T-helper 2 cell treated with Interferon-gamma antibody and Interleukin-4, amounts not matched to agents 5 μg/mL and 100 μg/mL, for 36 hours (primary cell): ENCODE results near the gene SLFNL1.
A peak's percentile ranks its signal among the peaks of the same experiment; 100 is the strongest.

ENCODE experiments used
- DNase-seq: peaks from one replicate; pipeline ENCODE4 v3.0.0; 2021; ENCODE audit warnings: low spot score
- H3K27ac Mint-ChIP-seq: one replicate; pipeline ENCODE4 v1.8.0; 2021; ENCODE audit warnings: mild to moderate bottlenecking, mixed read lengths
- H3K27me3 Mint-ChIP-seq: one replicate; pipeline ENCODE4 v1.8.0; 2021; ENCODE audit warnings: low read depth, mixed read lengths
- H3K36me3 Mint-ChIP-seq: one replicate; pipeline ENCODE4 v1.8.0; 2021; ENCODE audit warnings: low read depth, mixed read lengths
- H3K4me1 Mint-ChIP-seq: one replicate; pipeline ENCODE4 v1.8.0; 2021; ENCODE audit warnings: low read depth, mixed read lengths
- H3K4me3 Mint-ChIP-seq: one replicate; pipeline ENCODE4 v1.8.0; 2022; ENCODE audit warnings: mild to moderate bottlenecking, moderate library complexity, mixed read lengths
- H3K9me3 Mint-ChIP-seq: one replicate; pipeline ENCODE4 v1.8.0; 2021; ENCODE audit warnings: mixed read lengths

Gene SLFNL1

DNA sequence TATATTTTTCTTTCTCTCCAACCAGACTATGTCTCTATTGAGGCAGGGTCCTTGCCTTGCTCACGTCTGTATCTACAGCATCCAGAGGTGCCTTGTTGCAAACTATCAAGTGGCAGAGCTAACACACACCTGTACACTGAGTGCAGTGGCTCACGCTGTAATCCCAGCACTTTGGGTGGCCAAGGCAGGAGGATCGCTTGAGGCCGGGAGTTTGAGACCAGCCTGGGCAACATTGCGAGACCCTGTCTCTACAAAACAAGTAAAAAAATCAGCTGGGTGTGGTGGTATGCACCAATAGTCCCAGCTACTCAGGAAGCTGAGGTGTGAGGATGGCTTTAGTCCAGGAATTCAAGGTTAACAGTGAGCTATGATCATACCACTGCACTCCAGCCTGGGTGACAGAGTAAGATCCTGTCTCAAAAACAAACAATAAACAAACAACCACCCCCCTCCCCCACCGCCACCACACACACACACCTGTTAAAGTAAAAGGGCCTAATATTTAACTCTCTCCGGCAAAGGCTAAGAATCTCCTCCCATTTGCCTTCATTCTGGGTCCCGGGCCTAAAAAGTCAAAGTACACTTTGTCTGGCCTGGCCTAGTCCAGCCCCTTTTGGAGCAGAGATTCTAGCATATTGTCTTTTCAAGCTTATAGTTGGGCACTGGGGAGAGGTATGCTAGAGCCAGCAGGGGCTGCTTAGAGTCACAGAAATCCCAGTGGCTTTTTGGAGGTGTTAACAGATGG, 9.5 kb upstream of the SLFNL1 start:
- no peak overlapping the region for H3K27ac Mint-ChIP-seq

DNA sequence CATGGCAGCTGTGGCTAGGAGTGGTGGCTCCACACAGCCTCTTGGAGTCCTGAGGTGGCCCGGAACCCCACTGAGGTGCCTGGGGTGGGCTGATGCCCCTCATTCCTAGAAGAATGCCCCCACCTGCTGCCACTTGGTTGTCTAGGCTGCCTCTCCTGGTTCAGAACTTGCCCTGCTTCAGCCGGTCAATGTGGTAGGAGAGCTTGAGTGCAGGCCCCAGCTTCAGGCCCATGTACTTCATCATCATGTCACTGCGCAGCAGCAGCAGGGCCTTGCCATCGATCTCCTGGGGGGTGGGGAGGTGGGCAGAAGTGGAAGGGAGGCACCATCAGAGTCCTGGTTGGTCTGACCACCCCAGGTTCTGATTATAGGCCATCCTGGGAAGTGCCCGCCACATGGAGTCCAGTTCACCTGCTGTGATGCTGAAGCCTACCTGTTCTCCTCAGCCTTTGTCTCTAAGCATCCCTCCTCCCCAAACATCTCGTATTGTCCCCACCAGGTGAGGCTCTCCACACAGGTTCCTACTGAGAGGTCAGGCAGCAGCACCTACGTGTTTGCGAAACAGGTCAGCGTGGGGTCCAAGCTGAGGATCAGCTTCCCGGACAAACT, 6.6 kb upstream of the SLFNL1 start:
- no peak for DNase-seq
- H3K27me3 Mint-ChIP-seq: no peaks in the 10 kb centered on the region

More for the DNA sequence above, 9.5 kb upstream of the SLFNL1 start:
- Mint-ChIP-seq H3K36me3 (peaks cover 28% of the 10 kb centered on the region), H3K4me3 (no peak overlapping the region), H3K27me3 (no peaks in the 10 kb centered on the region), H3K9me3 (no peaks in the 10 kb centered on the region), H3K4me1 (no peaks in the 10 kb centered on the region)
- DNase-seq: no peak

DNA sequence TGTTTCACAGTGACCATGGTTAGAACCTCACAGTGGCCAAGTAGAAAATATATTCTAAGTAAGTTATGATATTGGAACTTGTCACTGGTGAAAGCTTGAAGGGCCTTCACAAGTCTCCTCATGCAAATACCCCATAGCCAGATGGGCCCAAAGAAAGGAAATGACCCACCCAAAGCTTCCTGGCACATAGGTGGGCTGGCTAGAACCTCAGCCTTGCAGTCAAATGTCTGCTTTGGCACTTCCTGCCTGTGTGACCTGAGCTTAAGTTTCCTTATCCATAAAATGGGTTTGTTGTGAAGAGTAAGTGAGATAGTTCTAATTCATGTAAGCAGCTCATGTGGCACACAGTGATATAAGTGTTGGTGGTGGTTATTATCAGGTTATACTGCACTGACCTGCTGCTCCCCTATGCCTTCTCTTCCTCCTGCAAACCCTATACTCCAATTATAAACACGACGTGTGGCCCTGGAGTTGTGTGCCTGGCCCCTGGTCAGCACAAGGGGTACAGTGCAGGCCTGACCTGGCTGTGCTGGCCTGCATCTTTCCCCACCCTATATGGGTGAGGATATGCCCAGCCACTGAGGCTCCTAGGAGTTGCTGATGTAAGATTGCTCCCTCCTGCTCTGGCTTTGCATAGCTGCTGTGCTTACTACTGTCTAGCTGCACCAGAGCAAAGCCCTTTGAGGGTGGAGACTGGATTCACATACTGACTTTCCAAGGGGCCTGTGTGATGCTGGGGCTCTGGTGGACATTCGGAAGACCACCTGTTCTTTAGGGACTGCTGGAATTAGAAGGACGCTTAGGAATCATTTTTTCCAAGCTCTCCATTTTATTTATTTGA, 4.7 kb upstream of the SLFNL1 start:
- no peak for DNase-seq
- no peak overlapping the region for H3K27ac Mint-ChIP-seq
- H3K4me1 Mint-ChIP-seq: no peaks in the 10 kb centered on the region
- H3K9me3 Mint-ChIP-seq: no peaks in the 10 kb centered on the region
- no peak overlapping the region for H3K4me3 Mint-ChIP-seq
- H3K27me3 Mint-ChIP-seq: no peaks in the 10 kb centered on the region
- peaks cover 15% of the 10 kb centered on the region for H3K36me3 Mint-ChIP-seq

More for the DNA sequence above, 6.6 kb upstream of the SLFNL1 start:
- H3K4me1 Mint-ChIP-seq: no peaks in the 10 kb centered on the region
- no peak overlapping the region for H3K27ac Mint-ChIP-seq
- H3K4me3 Mint-ChIP-seq: no peak overlapping the region
- H3K9me3 Mint-ChIP-seq: no peaks in the 10 kb centered on the region
- peaks cover 22% of the 10 kb centered on the region for H3K36me3 Mint-ChIP-seq

DNA sequence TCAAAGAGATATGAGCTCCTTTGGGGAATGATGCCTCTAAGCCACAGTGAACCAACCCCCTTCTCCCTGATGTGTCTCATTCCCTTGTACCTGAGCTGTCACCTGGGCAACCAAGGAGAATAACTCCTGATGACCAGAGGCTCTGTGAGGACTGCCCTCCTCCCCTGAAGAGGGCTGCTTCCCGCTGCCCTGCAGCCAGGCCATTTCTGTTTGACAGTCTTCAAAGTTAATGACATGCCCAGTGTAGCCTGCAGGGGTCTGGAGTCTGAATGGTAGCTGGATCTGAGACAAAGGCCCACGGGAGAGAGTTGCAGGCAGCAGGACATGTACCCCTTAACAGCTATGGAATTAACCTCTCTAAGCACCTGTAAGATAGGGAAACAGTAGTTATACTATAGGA, 3.4 kb upstream of the SLFNL1 start:
- Mint-ChIP-seq H3K4me1 (no peaks in the 10 kb centered on the region), H3K4me3 (no peak overlapping the region), H3K27me3 (no peaks in the 10 kb centered on the region), H3K27ac (no peak overlapping the region), H3K9me3 (no peaks in the 10 kb centered on the region), H3K36me3 (peaks cover 9% of the 10 kb centered on the region)
- no peak for DNase-seq

DNA sequence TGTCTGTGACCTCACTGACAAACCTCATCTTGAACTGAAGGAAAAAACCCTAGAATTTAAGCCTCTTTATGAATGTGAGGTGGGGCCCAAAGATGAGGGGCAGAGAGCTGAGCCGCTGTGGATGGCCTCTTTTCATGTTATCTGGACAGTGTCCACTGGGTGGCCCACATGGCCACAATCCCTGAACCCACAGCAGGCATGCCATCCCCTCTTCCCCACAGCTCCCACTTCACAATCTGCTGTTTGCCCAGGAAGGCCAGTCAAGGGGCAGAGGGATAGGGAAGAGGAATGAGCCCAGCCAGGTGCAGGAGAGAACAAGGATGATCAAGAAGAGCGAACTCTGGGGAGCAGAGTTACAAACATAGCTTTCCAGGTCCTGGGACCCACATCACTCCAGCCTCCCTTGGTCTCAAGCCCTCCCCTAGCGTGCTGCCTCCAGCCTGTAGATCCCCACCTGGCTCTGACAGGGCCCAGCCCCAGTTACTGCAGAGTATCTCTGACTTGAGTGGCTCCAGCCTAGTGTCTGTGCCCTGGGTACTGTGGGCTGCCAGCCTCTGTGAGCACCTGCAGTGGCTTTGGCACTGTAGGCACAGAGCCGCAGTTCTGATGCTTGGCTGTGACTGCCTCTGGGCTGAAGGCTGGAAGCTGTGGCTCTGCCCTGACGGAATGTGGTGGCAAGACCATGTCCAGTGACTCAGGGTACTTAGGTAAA, 1.9 kb upstream of the SLFNL1 start:
- Mint-ChIP-seq H3K9me3 (no peaks in the 10 kb centered on the region), H3K4me3 (no peak overlapping the region), H3K36me3 (peaks cover 10% of the 10 kb centered on the region), H3K27me3 (no peaks in the 10 kb centered on the region), H3K4me1 (no peaks in the 10 kb centered on the region), H3K27ac (peak overlapping the region; percentile 17)
- DNase-seq: no peak

DNA sequence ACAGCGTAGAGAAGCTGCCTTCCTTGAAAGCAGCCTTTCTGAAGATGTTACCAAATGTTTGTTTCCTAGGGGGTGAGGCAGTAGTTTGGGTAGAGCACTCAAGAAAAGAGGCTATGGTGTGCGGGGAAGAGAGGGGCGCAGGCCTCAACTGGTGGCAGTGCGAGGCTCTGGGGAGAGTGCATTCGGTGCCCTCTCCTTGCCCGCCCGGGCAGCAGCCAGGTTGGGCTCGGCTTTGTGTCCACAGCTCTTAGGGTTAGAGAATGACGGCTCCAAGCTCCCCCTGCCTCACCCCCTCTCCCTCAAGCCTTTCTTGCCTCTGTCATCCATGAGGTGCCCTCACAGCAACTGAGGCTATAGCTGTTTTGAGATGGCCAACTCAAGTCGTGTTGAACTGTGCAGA, 899 bp upstream of the SLFNL1 start:
- Mint-ChIP-seq H3K4me3 (no peak overlapping the region), H3K27ac (no peak overlapping the region), H3K27me3 (no peaks in the 10 kb centered on the region), H3K36me3 (peaks cover 12% of the 10 kb centered on the region), H3K4me1 (no peaks in the 10 kb centered on the region), H3K9me3 (no peaks in the 10 kb centered on the region)
- no peak for DNase-seq

DNA sequence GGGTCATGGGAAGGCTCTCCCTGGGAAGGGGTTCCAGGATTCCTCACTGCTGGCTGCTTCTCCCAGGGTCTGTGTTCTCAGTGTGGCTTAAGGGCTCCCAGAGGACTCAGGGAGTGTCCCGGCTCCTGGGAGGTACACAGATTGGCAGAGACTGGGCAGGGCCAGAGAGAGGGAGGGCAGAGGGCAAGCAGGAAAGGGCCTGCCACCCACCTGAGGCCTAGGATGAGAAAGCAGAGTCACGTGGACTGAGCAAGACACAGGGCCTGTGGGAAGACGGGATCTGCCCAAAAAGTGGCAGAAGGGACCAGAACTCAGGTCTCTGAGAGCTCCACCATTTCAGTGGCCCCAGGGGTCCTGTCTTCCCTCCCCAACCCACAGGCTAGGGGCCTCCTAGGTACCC, 871 bp downstream of the SLFNL1 start:
- no peak for DNase-seq
- Mint-ChIP-seq H3K4me3 (no peak overlapping the region), H3K4me1 (no peaks in the 10 kb centered on the region), H3K27ac (peak overlapping the region; percentile 20), H3K27me3 (no peaks in the 10 kb centered on the region), H3K36me3 (peaks cover 15% of the 10 kb centered on the region), H3K9me3 (no peaks in the 10 kb centered on the region)

DNA sequence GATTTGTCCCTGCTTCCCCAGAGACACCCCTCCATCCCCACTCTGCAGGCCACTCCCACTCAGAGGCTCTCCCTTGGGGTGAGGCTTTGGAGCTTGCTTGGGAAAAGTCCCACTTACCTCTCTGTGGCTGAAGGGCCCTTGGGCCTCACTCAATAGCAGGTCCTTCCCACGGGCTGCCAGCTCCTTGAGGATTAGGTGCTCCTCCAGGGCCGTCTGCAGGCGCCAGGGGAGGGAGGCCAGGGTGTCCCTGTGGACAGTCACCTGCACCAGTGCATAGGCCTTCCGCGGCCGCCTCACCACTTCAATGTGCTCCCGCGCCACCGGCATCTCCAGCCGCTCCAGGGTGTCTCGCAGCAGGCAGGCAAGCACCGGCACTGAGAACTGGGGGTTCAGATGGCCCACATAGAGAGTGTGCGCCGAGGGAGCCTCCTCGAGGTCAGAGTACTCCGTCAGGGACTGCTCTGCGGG, 1.4 kb downstream of the SLFNL1 start:
- no peaks in the 10 kb centered on the region for H3K9me3 Mint-ChIP-seq
- no peak overlapping the region for H3K27ac Mint-ChIP-seq
- no peaks in the 10 kb centered on the region for H3K27me3 Mint-ChIP-seq
- H3K36me3 Mint-ChIP-seq: peaks cover 16% of the 10 kb centered on the region
- DNase-seq: no peak
- no peaks in the 10 kb centered on the region for H3K4me1 Mint-ChIP-seq
- H3K4me3 Mint-ChIP-seq: no peak overlapping the region

DNA sequence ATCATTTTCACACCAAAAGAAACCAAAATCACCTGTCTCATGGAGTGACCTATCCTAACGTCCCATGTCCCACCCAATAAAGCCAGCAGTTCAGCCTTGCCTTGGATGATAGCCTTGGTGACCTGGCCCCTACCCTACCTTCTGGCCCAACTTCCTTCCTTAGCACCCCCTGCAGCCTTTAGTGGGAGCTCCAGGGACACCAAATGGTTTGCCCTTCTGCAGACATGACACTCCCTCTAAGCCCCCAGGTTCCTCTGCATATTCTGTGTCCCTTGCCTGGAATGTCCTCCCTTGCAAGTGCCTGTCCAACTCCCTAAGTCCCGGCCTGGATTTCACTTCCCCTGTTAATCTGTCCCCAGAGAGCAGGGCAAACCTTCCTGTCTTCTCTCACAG, 2.2 kb downstream of the SLFNL1 start:
- Mint-ChIP-seq H3K9me3 (no peaks in the 10 kb centered on the region), H3K27ac (no peak overlapping the region)

DNA sequence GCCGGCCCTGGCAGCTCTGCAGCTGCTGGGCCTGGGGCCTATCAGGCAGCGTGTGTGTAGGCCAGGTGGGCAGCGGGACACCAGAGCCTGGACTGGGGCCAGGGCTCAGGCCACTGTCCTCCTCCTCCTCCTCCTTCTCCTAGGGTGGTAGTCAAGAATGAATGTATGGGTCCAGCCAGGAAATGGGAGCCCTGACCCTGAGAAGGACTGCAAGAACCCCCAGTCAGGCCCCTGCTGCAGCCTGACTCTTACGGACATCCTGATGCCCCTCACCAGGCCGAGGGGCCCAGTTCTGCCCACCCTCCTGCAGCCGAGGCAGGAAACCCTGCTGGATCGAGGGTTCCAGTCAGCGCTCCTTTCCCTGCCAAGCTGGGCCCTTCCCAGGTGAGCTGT, 3.5 kb downstream of the SLFNL1 start:
- Mint-ChIP-seq H3K27ac (no peak overlapping the region), H3K4me3 (no peak overlapping the region), H3K4me1 (peaks cover 2% of the 10 kb centered on the region), H3K36me3 (peaks cover 28% of the 10 kb centered on the region), H3K27me3 (no peaks in the 10 kb centered on the region), H3K9me3 (no peaks in the 10 kb centered on the region)
- DNase-seq: no peak

More for the DNA sequence above, 2.2 kb downstream of the SLFNL1 start:
- H3K4me1 Mint-ChIP-seq: peaks cover 2% of the 10 kb centered on the region
- no peaks in the 10 kb centered on the region for H3K27me3 Mint-ChIP-seq
- H3K4me3 Mint-ChIP-seq: no peak overlapping the region
- H3K36me3 Mint-ChIP-seq: peaks cover 23% of the 10 kb centered on the region
- no peak for DNase-seq

DNA sequence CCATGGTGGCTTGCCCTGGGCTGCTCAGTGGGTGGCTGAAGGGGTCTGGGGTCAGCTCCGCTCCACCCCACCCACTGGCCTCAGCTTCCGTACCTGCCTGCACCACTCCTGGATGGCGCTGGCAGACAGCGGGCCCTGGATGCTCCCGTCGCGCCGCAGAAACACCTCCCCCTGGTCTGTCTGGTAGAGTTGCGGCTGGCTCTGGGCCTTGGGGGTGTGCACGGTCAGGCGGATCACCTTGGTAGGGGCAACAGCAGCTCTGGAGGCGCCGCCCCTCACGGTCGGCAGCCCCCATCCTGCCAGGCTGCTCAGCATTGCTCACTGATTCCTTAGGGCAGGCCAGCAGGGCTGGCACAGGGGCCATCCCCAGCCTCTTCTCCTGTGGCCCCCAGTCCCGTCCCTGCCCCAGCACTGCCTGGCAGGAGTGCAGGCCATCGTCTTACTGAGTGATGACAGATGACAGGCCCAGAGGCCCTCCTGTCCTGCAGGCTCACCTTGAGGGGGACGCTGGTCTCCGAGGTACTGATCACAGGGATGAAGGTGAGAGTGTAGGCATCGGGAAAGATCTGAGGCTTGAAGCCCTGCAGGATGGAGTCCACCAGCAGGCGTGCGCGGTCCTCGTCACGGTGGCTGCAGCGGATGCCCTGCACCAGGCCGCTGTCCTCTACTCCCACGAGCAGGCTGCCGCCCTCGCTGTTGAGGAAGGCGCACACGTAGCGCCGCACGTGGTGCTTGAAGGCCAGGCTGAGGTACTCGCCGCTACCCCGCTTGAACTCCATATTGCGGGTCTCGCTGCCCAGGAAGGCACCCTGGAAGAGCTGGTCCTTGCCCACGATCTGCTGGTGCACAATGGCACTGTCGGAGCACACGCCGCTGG, 4.1 kb downstream of the SLFNL1 start:
- Mint-ChIP-seq H3K27ac (no peak overlapping the region), H3K36me3 (peaks cover 33% of the 10 kb centered on the region)

DNA sequence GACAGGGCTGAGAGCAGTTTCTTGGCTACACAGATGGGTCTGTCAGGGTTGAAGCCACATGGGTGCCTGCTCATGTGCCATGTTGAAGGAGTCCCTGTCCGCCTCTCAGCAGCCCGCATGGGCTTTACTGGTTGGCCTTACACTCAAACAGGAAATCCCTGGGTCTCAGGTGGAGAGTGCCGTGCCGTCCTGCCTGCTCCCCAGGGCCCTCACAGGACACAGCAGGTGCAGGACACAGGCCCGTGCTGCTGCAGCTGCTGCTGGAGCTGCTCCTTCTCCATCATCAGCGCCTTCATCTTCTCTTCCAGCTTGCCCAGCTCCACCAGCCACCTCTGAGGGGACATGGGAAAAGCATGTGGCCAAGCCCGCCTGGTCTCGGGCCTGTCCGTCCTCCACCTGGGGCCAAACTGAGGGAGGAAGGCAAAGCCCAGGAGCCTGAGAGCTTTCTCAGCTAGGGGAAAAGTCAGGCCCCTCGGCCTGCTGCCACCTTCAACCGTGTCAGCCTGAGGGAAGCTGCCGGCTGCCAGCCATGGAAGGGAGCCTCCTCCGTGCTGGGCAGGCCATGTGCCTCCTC, 5.5 kb downstream of the SLFNL1 start:
- DNase-seq: no peak
- Mint-ChIP-seq H3K4me1 (peaks cover 2% of the 10 kb centered on the region), H3K4me3 (no peak overlapping the region), H3K36me3 (peaks cover 46% of the 10 kb centered on the region), H3K9me3 (no peaks in the 10 kb centered on the region), H3K27ac (no peak overlapping the region), H3K27me3 (no peaks in the 10 kb centered on the region)

More for the DNA sequence above, 4.1 kb downstream of the SLFNL1 start:
- no peak overlapping the region for H3K4me3 Mint-ChIP-seq
- H3K27me3 Mint-ChIP-seq: no peaks in the 10 kb centered on the region
- no peak for DNase-seq
- H3K9me3 Mint-ChIP-seq: no peaks in the 10 kb centered on the region
- peaks cover 2% of the 10 kb centered on the region for H3K4me1 Mint-ChIP-seq
